Measurements from ENCODE around the gene KNG1. TPM values are rescaled to one million over a fixed set of nuclear protein-coding genes. Genes with fewer than 3 reads are reported as not detected.
A peak's percentile ranks its signal among the peaks of the same experiment; 100 is the strongest.
"Not testable (repeated sequence)": the region's sequence is repeated elsewhere in the genome, so short reads cannot be mapped to it uniquely, and the experiment has no call there.

KNG1 gene
- total and polyA plus RNA-seq, 8 donors: 0.09 to 0.51 (median 0.14) TPM; not detected in 5

DNA sequence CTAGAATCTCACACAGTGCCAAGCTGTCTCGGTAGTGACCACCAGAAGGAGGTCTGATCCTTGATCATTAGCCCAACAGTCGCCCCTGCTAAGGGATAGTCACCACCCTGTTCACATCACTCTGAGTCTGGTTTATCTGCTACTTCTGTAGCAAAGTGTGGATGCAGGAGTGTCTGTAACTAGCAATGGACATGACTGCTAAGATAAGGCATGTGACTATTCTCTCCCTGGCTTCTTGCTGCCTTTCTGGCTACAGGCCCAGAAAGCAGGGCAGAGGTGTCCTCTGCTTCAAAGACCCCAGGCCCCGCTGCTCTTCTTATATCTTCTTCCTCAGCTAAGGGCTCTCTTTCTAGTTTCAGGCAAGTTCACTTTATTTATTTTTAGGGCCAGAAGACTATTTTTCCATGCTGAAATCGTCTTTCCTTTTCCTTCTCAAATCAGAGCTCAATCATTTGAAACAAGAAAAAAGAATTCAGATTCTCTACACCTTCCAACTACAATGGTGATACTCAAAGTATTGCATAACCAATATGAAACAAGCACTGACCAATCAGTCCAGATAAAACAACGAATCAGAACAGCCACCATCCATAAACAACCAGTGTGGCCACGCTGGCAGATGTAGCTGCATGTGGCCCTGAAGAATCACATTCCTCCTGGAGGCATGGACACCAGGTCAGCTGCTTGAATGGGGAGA lies 8.0 kb upstream of the KNG1 start:
- no peaks in the 10 kb centered on the region for H3K4me1 ChIP-seq
- TF ChIP-seq, protein P1, sequence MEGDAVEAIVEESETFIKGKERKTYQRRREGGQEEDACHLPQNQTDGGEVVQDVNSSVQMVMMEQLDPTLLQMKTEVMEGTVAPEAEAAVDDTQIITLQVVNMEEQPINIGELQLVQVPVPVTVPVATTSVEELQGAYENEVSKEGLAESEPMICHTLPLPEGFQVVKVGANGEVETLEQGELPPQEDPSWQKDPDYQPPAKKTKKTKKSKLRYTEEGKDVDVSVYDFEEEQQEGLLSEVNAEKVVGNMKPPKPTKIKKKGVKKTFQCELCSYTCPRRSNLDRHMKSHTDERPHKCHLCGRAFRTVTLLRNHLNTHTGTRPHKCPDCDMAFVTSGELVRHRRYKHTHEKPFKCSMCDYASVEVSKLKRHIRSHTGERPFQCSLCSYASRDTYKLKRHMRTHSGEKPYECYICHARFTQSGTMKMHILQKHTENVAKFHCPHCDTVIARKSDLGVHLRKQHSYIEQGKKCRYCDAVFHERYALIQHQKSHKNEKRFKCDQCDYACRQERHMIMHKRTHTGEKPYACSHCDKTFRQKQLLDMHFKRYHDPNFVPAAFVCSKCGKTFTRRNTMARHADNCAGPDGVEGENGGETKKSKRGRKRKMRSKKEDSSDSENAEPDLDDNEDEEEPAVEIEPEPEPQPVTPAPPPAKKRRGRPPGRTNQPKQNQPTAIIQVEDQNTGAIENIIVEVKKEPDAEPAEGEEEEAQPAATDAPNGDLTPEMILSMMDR (IDR thresholded peaks at IDR 0.05): no peak
- ATAC-seq: no peak
- H3K36me3 ChIP-seq: no peaks in the 10 kb centered on the region
- H3K27ac ChIP-seq: no peak overlapping the region
- no peaks in the 10 kb centered on the region for H3K9me3 ChIP-seq
- no peak for FAIRE-seq
- no peak for DNase-seq
- WGBS, 2 donors: 64 to 67% methylated on average over 6 of the region's 6 CpGs
- intact Hi-C loops (cut with DNase I): no loop called here
- H3K27me3 ChIP-seq: no peaks in the 10 kb centered on the region
- H3K4me3 ChIP-seq: no peak overlapping the region

GRCh38 chr3:186710694-186711093 lies 6.5 kb upstream of the KNG1 start:
- WGBS, 2 donors: 69 to 80% methylated on average over 4 of the region's 4 CpGs

DNA sequence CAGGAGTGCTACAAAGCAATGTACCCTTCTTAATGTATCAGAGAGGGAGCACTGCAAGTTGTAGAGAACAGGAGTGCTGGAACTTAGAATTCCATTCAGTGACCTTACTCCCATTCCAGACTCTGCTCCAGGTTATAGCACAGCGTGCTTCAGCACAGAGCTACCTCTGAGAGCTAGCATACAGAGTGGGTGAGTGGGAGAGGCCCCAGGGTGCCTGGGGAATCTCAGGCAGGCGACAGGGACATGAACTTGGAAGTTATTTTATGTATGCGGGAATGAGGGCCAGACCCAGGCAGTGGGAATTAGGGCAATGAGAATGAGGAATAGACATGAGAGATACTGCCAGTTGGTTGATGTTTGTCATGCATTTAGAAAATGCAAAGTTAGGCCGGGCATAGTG lies 3.7 kb upstream of the KNG1 start:
- intact Hi-C loops (cut with DNase I): no loop called here
- Histone ChIP-seq H3K27ac (no peak overlapping the region), H3K36me3 (no peaks in the 10 kb centered on the region), H3K4me1 (no peaks in the 10 kb centered on the region), H3K4me3 (no peak overlapping the region), H3K9me3 (no peaks in the 10 kb centered on the region), H3K27me3 (no peaks in the 10 kb centered on the region)
- DNase-seq (no peak), FAIRE-seq (no peak), ATAC-seq (no peak)
- TF ChIP-seq, protein P1 (IDR thresholded peaks at IDR 0.05): no peak
- WGBS, 2 donors: 72 to 74% methylated on average over 4 of the region's 4 CpGs

More at GRCh38 chr3:186710694-186711093, 6.5 kb upstream of the KNG1 start:
- H3K36me3 ChIP-seq; H3K4me3 ChIP-seq; H3K27ac ChIP-seq; FAIRE-seq; ATAC-seq; DNase-seq; H3K4me1 ChIP-seq; intact Hi-C loops (cut with DNase I); H3K9me3 ChIP-seq; H3K27me3 ChIP-seq: not testable (repeated sequence)

- intact Hi-C loops (cut with DNase I): no loop called here
- no peaks in the 10 kb centered on the region for H3K27me3 ChIP-seq
- TF ChIP-seq, protein P1 (IDR thresholded peaks at IDR 0.05): no peak
- no peaks in the 10 kb centered on the region for H3K4me1 ChIP-seq
- DNase-seq (no peak), FAIRE-seq (no peak), ATAC-seq (no peak)
- H3K9me3 ChIP-seq: no peaks in the 10 kb centered on the region
- 41 to 63% methylated on average over 7 of the region's 7 CpGs for WGBS, 2 donors
- H3K4me3 ChIP-seq: no peak overlapping the region
- H3K27ac ChIP-seq: no peak overlapping the region
- no peaks in the 10 kb centered on the region for H3K36me3 ChIP-seq
Observed at GRCh38 chr3:186719945-186720739, 3.0 kb downstream of the KNG1 start.

DNA sequence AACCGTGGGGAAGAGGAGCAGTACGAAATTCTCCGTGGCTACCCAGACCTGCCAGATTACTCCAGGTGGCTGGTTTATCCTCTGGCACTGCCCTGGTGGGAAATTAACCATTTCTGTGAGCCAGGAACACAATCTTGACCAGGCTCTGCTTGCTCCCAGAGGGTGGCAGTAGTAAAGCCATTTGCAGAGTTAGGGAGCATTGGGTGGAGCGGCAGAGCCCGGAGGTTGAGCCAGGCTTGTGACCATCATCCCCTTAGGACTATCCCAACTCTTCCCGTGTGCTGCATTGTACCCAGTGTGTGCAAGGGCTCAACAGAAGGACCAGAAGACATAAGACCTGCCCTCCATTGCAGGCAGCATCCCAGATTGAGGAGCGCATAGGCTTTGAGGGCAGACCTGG lies 5.3 kb downstream of the KNG1 start:
- Histone ChIP-seq H3K27ac (no peak overlapping the region), H3K4me3 (no peak overlapping the region), H3K27me3 (no peaks in the 10 kb centered on the region), H3K4me1 (no peaks in the 10 kb centered on the region), H3K36me3 (no peaks in the 10 kb centered on the region), H3K9me3 (no peaks in the 10 kb centered on the region)
- DNase-seq (no peak), ATAC-seq (peak in 2 of 4 donors; percentile 36 to 62), FAIRE-seq (no peak)
- intact Hi-C loops (cut with DNase I): no loop called here
- 34 to 42% methylated on average over 7 of the region's 7 CpGs for WGBS, 2 donors
- TF ChIP-seq, protein P1 (IDR thresholded peaks at IDR 0.05): no peak
